GM12891 (cell line): Measurements from ENCODE around the gene NKAIN2.

Experiments
- POLR2A ChIP-seq: IDR thresholded peaks from 2 replicates; pipeline ENCODE4 v1.6.1; 2011; ENCODE audit warnings: low read depth, low read length, control low read depth
- POLR2AphosphoS5 ChIP-seq: IDR thresholded peaks from 2 replicates; pipeline ENCODE4 v1.6.1; 2011; ENCODE audit warnings: low read depth, low read length, control low read depth
- TAF1 ChIP-seq: IDR thresholded peaks from 2 replicates; pipeline ENCODE4 v1.6.1; 2011; ENCODE audit warnings: low read depth, low read length, control low read depth

DNA sequence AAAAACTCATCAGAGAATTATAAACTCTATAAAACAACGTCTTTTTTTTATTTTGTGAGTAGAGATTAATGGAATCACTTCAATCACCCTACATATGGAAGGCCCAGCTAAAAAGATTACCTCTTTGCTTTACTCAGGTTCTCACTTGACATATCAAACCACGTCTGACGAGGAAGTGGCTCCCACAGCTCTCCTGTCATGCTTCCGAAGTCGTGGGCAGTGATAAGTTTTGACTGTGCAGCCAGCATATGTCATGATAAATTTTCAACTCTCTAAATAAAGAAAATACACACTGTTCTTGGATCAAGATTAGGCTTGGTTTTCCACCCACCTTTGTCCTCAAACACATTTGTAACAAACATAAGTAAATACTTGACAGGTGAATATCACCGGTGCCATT is 879.1 kb downstream of the NKAIN2 start:
- TF ChIP-seq POLR2A (no peak), POLR2AphosphoS5 (no peak), TAF1 (no peak)
